IMR-90 (cell line): Measurements from ENCODE around the gene BUB1B.

Source experiments
- CEBPB ChIP-seq: IDR thresholded peaks from 2 replicates; pipeline ENCODE4 v1.6.1; 2012; ENCODE audit warnings: low read depth, low read length, improper control_type of control experiment
- CHD1 ChIP-seq: IDR thresholded peaks from 2 replicates; pipeline ENCODE4 v1.6.1; 2012; ENCODE audit warnings: low read depth, low read length, improper control_type of control experiment
- FOS ChIP-seq: fragments of 150-350 bp; IDR thresholded peaks from 2 replicates; pipeline ENCODE4 v1.6.1; 2016; ENCODE audit warnings: low read depth, low read length
- MAFK ChIP-seq: IDR thresholded peaks from 2 replicates; pipeline ENCODE4 v1.6.1; 2012; ENCODE audit warnings: low read depth, low read length, improper control_type of control experiment
- NFE2L2 ChIP-seq: fragments of 150-350 bp; IDR thresholded peaks from 2 replicates; pipeline ENCODE4 v1.6.1; 2016; ENCODE audit warnings: low read depth, mild to moderate bottlenecking, low read length
- POLR2A ChIP-seq: IDR thresholded peaks from 2 replicates; pipeline ENCODE4 v1.6.1; 2012; ENCODE audit warnings: mild to moderate bottlenecking, low read depth, low read length
- RCOR1 ChIP-seq: IDR thresholded peaks from 2 replicates; pipeline ENCODE4 v1.6.1; 2012; ENCODE audit warnings: mild to moderate bottlenecking, low read length, improper control_type of control experiment; ENCODE audit not compliant: insufficient replicate concordance
- RFX5 ChIP-seq: IDR thresholded peaks from 2 replicates; pipeline ENCODE4 v1.8.0; 2012; ENCODE audit warnings: low read depth, mild to moderate bottlenecking, low read length, moderate library complexity
- SMC3 ChIP-seq: fragments of 150-350 bp; IDR thresholded peaks from 2 replicates; pipeline ENCODE4 v1.6.1; 2016; ENCODE audit warnings: low read depth, mild to moderate bottlenecking, antibody characterized with exemption, low read length, moderate library complexity
- TF ChIP-seq, protein P1 (sequence below): conservative IDR thresholded peaks from 2 replicates; pipeline ENCODE4 v1.5.1; 2012; ENCODE audit warnings: mild to moderate bottlenecking, low read depth, low read length, improper control_type of control experiment
- TF ChIP-seq, protein P2 (sequence below): fragments of 150-350 bp; IDR thresholded peaks from 2 replicates; pipeline ENCODE4 v1.6.1; 2017; ENCODE audit warnings: mild to moderate bottlenecking, antibody characterized with exemption, low read length, low read depth
- TF ChIP-seq, protein P3 (sequence below): fragments of 150-350 bp; IDR thresholded peaks from 2 replicates; pipeline ENCODE4 v1.6.1; 2016; ENCODE audit warnings: low read depth, mild to moderate bottlenecking, low read length, moderate library complexity, borderline replicate concordance

DNA sequence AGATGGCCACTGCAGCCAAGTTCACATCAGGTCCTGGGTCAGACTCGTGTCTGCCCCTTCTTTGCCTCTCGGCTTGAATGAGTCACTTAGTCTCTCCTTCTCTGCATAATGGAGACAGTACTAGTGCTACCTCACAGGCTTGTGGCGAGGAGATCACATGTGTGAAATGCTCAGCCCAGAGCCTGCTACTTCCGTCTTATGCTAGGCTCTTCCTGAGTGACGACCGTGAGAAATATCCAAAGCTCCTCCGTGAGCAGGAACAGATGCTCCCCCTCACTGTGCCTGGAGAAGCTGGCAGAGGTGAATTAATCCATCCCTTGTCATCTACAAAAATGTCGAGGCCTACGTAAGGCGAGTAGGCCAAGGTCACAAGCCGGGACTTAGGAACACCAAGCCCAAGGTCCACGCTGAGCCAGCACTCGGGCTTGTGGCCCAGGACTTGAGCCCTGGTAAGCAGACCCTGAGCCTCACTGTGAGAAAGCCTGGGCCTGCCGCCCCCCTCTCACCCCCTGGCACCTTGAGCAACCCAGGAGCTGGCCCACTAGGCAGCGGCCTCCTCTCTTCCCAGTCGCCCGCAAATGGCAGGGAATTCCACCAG lies 95.9 kb downstream of the BUB1B start:
- TF ChIP-seq, protein P1, sequence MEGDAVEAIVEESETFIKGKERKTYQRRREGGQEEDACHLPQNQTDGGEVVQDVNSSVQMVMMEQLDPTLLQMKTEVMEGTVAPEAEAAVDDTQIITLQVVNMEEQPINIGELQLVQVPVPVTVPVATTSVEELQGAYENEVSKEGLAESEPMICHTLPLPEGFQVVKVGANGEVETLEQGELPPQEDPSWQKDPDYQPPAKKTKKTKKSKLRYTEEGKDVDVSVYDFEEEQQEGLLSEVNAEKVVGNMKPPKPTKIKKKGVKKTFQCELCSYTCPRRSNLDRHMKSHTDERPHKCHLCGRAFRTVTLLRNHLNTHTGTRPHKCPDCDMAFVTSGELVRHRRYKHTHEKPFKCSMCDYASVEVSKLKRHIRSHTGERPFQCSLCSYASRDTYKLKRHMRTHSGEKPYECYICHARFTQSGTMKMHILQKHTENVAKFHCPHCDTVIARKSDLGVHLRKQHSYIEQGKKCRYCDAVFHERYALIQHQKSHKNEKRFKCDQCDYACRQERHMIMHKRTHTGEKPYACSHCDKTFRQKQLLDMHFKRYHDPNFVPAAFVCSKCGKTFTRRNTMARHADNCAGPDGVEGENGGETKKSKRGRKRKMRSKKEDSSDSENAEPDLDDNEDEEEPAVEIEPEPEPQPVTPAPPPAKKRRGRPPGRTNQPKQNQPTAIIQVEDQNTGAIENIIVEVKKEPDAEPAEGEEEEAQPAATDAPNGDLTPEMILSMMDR, result no peak
- TF ChIP-seq POLR2A (no peak), MAFK (no peak), NFE2L2 (no peak), RFX5 (no peak), CEBPB (no peak), SMC3 (no peak), CHD1 (no peak), FOS (no peak), RCOR1 (no peak)
- TF ChIP-seq, protein P2, sequence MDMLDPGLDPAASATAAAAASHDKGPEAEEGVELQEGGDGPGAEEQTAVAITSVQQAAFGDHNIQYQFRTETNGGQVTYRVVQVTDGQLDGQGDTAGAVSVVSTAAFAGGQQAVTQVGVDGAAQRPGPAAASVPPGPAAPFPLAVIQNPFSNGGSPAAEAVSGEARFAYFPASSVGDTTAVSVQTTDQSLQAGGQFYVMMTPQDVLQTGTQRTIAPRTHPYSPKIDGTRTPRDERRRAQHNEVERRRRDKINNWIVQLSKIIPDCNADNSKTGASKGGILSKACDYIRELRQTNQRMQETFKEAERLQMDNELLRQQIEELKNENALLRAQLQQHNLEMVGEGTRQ, result no peak
- TF ChIP-seq, protein P3, sequence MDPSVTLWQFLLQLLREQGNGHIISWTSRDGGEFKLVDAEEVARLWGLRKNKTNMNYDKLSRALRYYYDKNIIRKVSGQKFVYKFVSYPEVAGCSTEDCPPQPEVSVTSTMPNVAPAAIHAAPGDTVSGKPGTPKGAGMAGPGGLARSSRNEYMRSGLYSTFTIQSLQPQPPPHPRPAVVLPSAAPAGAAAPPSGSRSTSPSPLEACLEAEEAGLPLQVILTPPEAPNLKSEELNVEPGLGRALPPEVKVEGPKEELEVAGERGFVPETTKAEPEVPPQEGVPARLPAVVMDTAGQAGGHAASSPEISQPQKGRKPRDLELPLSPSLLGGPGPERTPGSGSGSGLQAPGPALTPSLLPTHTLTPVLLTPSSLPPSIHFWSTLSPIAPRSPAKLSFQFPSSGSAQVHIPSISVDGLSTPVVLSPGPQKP, result no peak
